GM18499 (cell line): Measurements from ENCODE around the gene NCKAP5.

Source experiments
- ATAC-seq: cut with Tn5 transposase; IDR thresholded peaks from one replicate; pipeline ENCODE4 v1.9.1; 2021; ENCODE audit warnings: moderate number of reproducible peaks; ENCODE audit not compliant: insufficient read depth, unreplicated experiment

Gene NCKAP5

GRCh38 chr2:132881546-132881945 is 686.7 kb downstream of the NCKAP5 start:
- ATAC-seq: no peak

GRCh38 chr2:132877923-132878322 is 690.3 kb downstream of the NCKAP5 start:
- no peak for ATAC-seq

GRCh38 chr2:132876745-132877391 is 691.4 kb downstream of the NCKAP5 start:
- no peak for ATAC-seq

GRCh38 chr2:132875193-132875592 is 693.1 kb downstream of the NCKAP5 start:
- no peak for ATAC-seq

GRCh38 chr2:132873738-132874137 is 694.5 kb downstream of the NCKAP5 start:
- ATAC-seq: no peak

GRCh38 chr2:132871831-132872230 is 696.4 kb downstream of the NCKAP5 start:
- ATAC-seq: no peak

- ATAC-seq: no peak
Measured at GRCh38 chr2:132863961-132864360, 704.3 kb downstream of the NCKAP5 start.

GRCh38 chr2:132860220-132860619 is 708.0 kb downstream of the NCKAP5 start:
- ATAC-seq: no peak

- ATAC-seq: no peak
Measured at GRCh38 chr2:132859590-132859989, 708.7 kb downstream of the NCKAP5 start.

- ATAC-seq: no peak
Measured at GRCh38 chr2:132857319-132857718, 710.9 kb downstream of the NCKAP5 start.

GRCh38 chr2:132850688-132851087 is 717.6 kb downstream of the NCKAP5 start:
- ATAC-seq: no peak

GRCh38 chr2:132849118-132849517 is 719.1 kb downstream of the NCKAP5 start:
- no peak for ATAC-seq

GRCh38 chr2:132845339-132845738 is 722.9 kb downstream of the NCKAP5 start:
- no peak for ATAC-seq

GRCh38 chr2:132844585-132844984 is 723.7 kb downstream of the NCKAP5 start:
- no peak for ATAC-seq

- no peak for ATAC-seq
Measured at GRCh38 chr2:132837769-132838168, 730.5 kb downstream of the NCKAP5 start.

GRCh38 chr2:132830321-132830827 is 737.9 kb downstream of the NCKAP5 start:
- ATAC-seq: no peak

GRCh38 chr2:132825601-132826000 is 742.7 kb downstream of the NCKAP5 start:
- ATAC-seq: no peak

- no peak for ATAC-seq
Measured at GRCh38 chr2:132824716-132825115, 743.5 kb downstream of the NCKAP5 start.

- ATAC-seq: no peak
Measured at GRCh38 chr2:132816234-132816633, 752.0 kb downstream of the NCKAP5 start.

- ATAC-seq: no peak
Measured at GRCh38 chr2:132815516-132815915, 752.7 kb downstream of the NCKAP5 start.

- no peak for ATAC-seq
Measured at GRCh38 chr2:132814651-132815050, 753.6 kb downstream of the NCKAP5 start.

- ATAC-seq: no peak
Measured at GRCh38 chr2:132813422-132813821, 754.8 kb downstream of the NCKAP5 start.
